ENCODE data around the gene RPTOR.

RPTOR gene

DNA sequence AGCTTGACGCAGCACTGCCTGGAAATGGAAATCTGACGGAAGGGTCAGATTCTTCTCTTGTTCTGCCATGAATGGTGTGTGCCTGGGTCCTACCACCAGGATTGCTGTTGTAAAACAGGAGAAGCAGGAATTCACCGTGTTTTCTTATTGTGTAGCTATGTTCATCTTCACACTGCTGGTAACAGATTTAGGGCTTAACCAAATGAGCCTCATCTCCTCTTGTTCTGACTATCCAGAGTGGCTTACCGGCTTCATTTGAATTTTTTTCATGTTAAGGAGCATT lies 349.7 kb downstream of the RPTOR start:
- TF ChIP-seq, protein P1, sequence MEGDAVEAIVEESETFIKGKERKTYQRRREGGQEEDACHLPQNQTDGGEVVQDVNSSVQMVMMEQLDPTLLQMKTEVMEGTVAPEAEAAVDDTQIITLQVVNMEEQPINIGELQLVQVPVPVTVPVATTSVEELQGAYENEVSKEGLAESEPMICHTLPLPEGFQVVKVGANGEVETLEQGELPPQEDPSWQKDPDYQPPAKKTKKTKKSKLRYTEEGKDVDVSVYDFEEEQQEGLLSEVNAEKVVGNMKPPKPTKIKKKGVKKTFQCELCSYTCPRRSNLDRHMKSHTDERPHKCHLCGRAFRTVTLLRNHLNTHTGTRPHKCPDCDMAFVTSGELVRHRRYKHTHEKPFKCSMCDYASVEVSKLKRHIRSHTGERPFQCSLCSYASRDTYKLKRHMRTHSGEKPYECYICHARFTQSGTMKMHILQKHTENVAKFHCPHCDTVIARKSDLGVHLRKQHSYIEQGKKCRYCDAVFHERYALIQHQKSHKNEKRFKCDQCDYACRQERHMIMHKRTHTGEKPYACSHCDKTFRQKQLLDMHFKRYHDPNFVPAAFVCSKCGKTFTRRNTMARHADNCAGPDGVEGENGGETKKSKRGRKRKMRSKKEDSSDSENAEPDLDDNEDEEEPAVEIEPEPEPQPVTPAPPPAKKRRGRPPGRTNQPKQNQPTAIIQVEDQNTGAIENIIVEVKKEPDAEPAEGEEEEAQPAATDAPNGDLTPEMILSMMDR (IDR thresholded peaks at IDR 0.05; ENCODE audit: insufficient read depth, missing control alignments), result no peak
- DNase-seq (ENCODE audit: insufficient read length, low spot score) (no peak), FAIRE-seq (no peak)

DNA sequence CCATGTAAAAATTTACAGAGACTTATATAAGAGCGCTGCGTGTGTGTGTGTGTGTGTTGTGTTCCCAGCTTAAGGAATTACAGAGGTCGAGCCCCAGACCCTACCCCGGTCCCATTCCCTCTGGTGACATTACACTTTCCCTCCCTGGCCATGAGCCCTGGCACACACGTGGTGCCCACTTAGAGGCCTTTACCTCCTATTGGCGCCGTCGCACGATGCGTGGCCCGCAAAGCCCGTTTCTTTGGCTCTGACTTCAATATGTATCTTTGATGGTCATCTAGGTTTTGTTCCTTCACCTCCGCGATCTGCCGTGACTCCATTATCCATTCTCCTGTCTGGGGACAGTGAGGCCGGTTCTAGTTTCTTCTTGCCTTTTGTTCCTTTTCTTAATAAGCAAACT lies 350.1 kb downstream of the RPTOR start:
- FAIRE-seq (no peak), DNase-seq (ENCODE audit: insufficient read length, low spot score) (no peak)
- TF ChIP-seq, protein P1 (IDR thresholded peaks at IDR 0.05; ENCODE audit: insufficient read depth, missing control alignments), result no peak

DNA sequence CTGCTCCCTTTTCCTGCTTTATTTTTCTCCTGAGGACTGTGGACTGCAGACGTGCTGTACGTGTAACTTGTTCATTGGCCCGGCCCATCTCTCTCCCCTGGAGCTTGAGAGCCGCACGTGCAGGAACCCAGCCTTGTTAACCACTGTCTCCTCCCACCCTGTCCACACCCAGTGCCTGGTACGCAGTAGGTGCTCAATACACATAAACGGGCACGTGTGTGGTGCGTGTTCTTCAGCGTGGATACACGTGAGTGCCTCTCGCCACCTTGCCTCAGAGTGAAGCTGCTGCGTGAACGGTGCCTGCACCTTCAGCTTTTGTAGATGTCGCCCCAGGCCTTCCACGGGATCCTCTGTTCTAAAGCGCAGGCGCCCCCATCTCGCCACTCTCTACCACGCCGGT lies 350.7 kb downstream of the RPTOR start:
- TF ChIP-seq, protein P1 (IDR thresholded peaks at IDR 0.05; ENCODE audit: insufficient read depth, missing control alignments), result no peak
- no peak for FAIRE-seq

DNA sequence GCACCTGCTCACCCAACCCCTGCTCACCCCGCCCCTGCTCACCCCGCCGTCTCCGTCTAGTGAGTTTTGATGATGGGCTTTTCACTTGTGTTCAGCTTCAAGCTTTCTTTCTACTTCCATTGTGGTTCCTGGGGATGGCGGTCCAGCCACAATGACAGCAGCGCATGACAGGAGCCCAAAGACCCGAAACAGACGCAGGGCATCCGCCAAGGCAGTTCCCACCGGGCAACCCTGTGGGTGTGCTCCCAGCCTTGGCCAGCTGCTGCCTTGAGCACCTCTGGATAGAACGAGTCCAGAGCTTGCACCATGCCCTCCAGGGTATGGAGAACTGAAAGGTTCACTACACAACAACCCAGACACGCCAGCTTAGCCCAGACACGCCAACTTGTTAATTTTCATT lies 354.1 kb downstream of the RPTOR start:
- FAIRE-seq, result no peak
- TF ChIP-seq, protein P1 (IDR thresholded peaks at IDR 0.05; ENCODE audit: insufficient read depth, missing control alignments), result no peak
- no peak for DNase-seq (ENCODE audit: insufficient read length, low spot score)

More for the DNA sequence above, 350.7 kb downstream of the RPTOR start:
- no peak for DNase-seq (ENCODE audit: insufficient read length, low spot score)

DNA sequence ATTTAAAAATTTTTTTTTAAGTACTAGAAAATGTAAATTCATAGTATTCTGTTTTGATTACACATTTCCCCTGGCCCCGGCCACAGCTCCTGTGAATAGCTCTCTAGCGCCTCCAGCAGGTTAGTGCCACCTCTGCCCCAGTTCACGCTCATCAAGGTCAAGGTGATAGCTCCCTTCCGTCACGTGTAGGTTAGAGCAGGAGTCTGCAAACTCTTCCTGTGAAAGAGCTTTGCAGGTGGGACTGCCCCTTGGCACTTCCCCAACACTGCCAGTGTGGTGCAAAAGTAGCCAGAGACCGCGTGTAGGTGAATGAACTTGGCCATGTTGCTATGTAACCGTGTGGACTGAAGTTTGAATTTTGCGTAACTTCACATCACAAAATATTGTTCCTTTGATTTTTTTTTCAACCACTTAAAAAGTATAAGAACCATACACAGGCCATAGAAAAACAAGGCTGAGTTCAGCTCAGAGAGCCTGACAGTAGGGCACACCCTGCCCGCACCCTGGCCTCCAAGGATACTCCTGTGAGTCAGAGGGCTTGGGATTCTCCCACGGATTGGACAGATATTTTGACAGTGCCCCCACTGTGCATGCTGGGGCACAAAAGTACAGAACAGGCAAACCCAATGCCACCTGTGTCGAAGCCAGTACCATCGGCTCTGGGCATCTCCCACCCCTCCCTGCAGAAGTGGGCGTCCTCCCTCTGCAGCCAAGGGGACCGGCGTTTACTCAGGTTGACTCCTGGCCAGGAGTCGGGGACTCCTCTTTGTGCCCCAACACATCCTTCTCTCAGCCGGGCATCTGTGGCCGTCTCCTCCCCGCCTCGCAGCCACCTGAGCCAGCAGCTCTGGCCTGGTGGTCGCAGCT lies 355.0 kb downstream of the RPTOR start:
- TF ChIP-seq, protein P1 (IDR thresholded peaks at IDR 0.05; ENCODE audit: insufficient read depth, missing control alignments), result peak; percentile 41
- FAIRE-seq (no peak), DNase-seq (ENCODE audit: insufficient read length, low spot score) (peak; percentile 68)

DNA sequence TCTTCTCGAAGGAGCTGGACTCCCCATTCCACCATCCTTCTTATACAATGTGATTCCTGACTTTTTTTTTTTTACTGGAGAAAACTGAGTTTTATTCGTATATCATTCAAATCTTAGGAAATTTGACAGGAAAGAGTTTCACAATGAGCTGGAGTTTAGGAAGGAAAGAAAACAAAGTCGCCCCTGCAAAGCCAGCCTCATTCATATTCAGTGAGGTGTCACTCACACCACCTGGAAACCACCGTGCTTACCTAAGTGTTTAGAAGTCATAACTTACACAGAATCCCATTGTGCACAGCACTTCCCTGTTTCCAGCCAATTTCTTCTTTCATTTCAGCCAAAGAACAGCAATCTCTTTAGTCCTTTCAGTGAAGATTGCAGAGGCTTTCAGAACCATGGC lies 356.7 kb downstream of the RPTOR start:
- TF ChIP-seq, protein P1 (IDR thresholded peaks at IDR 0.05; ENCODE audit: insufficient read depth, missing control alignments), result no peak

DNA sequence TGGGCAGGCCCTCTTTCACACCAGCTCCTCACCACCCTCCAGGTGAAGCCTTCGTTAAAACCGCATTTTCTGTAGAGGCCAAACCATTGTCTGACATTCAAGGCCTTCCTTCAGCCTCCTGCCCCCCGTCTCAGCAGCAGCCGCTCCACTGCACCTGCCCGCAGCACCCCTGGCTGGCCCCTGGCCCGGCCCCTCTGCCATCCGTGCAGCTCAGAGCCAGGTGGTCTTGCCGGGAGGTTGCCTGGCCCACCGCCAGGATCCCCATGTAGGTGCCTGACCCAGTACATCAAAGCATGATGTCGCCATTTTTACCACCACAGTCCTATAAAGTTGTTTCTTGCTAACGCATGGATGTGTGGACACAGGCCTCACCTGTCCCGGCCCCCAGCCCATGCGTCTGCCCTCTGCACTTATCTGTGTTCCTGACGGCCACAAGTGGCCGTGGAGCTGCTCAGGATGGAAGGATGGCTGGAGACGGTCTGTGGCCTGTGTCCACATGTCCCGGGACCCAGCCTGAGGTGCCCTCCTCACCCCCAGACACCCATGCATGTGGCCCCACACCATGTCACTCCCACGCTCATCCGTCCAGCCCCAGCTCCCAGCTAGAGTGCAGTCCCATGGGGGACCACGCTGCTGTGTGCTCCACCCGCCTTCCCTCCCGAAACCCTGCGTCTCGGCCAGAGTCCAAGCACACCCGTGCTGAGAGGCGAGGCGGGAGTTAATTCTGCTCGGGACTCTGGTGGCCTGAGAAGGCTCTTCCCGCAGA lies 357.7 kb downstream of the RPTOR start:
- FAIRE-seq (no peak), DNase-seq (ENCODE audit: insufficient read length, low spot score) (no peak)
- TF ChIP-seq, protein P1 (IDR thresholded peaks at IDR 0.05; ENCODE audit: insufficient read depth, missing control alignments), result no peak

More for the DNA sequence above, 356.7 kb downstream of the RPTOR start:
- no peak for DNase-seq (ENCODE audit: insufficient read length, low spot score)
- FAIRE-seq, result no peak
